Gastrocnemius medialis (tissue), 4 donors: Measurements from ENCODE around the gene ADAMTS10. TPM values are rescaled to one million over a fixed set of nuclear protein-coding genes. Genes with fewer than 3 reads are reported as not detected.

Experiments used
- ATAC-seq, 2 donors: fragments of 150-250 bp; one replicate each; pipeline ENCODE4 v1.9.1; 2016
- DNase-seq, 2 donors: peaks; one replicate each; pipeline ENCODE4 v3.0.0-alpha.2; 2019
- H3K27ac ChIP-seq, 4 donors: fragments of 200-600 bp; sonication (generic); 1 replicate in 1 of 4; 2 replicates in 3 of 4; pipeline ENCODE4 v1.5.1; 2016 to 2018; ENCODE audit warnings: mild to moderate bottlenecking in 2 of 4, moderate library complexity in 1 of 4
- H3K27me3 ChIP-seq, 3 donors: fragments of 200-600 bp; sonication (generic) in 2 of 3; 1 replicate in 1 of 3; 2 replicates in 2 of 3; pipeline versions ENCODE4 v1.5.1 to v1.6.0; 2016 to 2019; ENCODE audit warnings: mild to moderate bottlenecking in 1 of 3, moderate library complexity in 1 of 3
- H3K36me3 ChIP-seq, 2 donors: fragments of 200-600 bp; sonication (generic) in 1 of 2; one replicate each; pipeline ENCODE4 v1.5.1; 2017 to 2018
- H3K4me1 ChIP-seq, 2 donors: fragments of 200-600 bp; sonication (generic) in 1 of 2; one replicate each; pipeline ENCODE4 v1.5.1; 2016 to 2017; ENCODE audit warnings: mild to moderate bottlenecking in 2 of 2
- H3K4me3 ChIP-seq, 4 donors: fragments of 200-600 bp; sonication (generic) in 3 of 4; 1 replicate in 1 of 4; 2 replicates in 3 of 4; pipeline ENCODE4 v1.5.1; 2016 to 2019; ENCODE audit warnings: mild to moderate bottlenecking in 2 of 4
- H3K9me3 ChIP-seq, 3 donors: fragments of 200-600 bp; sonication (generic) in 2 of 3; 1 replicate in 1 of 3; 2 replicates in 2 of 3; pipeline ENCODE4 v1.5.1; 2016 to 2019
- CTCF ChIP-seq, 5 experiments: fragments of 450-650 bp in 3 of 5; fragments of 200-600 bp in 2 of 5; sonication (generic) in 2 of 5; IDR thresholded peaks in 4 of 5; conservative IDR thresholded peaks in 1 of 5; 1 replicate in 4 of 5; 2 replicates in 1 of 5; pipeline ENCODE4 v1.5.1; 2016 to 2019; ENCODE audit warnings: antibody characterized with exemption in 5 of 5, mild to moderate bottlenecking in 3 of 5, moderate library complexity in 3 of 5
- POLR2A ChIP-seq, 2 donors: fragments of 450-650 bp; IDR thresholded peaks; one replicate each; pipeline ENCODE4 v1.6.1; 2017; ENCODE audit warnings: antibody characterized with exemption in 2 of 2, mild to moderate bottlenecking in 2 of 2, moderate library complexity in 2 of 2
- in situ Hi-C, 4 donors: fragments of 200-750 bp; cut with MboI; loops; one replicate each; pipeline versions ENCODE4 v1.15.0 to v1.8.0; 2017; ENCODE audit warnings: low sequenced_read_pairs in 4 of 4
- intact Hi-C: fragments of 100-400 bp; cut with DNase I; formaldehyde crosslinking; loops from one replicate; pipeline ENCODE4 v1.15.1; 2023; ENCODE audit warnings: low total_unique reads
- total RNA-seq, 4 donors: library from RNA; depleted of rRNA; stranded (reverse); fragments of >200 nt; gene quantifications; one replicate each; pipeline versions ENCODE4 v1.1.0 to v1.2.3, GENCODE V29; 2016

Gene ADAMTS10
- total RNA-seq, 4 donors from 2014 or later = 2.2 to 7.7 (median 3.6) TPM

- TF ChIP-seq CTCF (IDR thresholded peaks at IDR 0.05 in 4 of 5, conservative IDR thresholded peaks at IDR 0.05 in 1 of 5) = peak in 3 of 5 experiments; percentile 15 to 47 (median 26)
- no peak for TF ChIP-seq POLR2A (IDR thresholded peaks at IDR 0.05)
- Histone ChIP-seq H3K36me3 (no peaks in the 10 kb centered on the region), H3K27ac (no peak overlapping the region), H3K4me1 (no peaks in the 10 kb centered on the region), H3K4me3 (no peak overlapping the region), H3K27me3 (no peaks in the 10 kb centered on the region), H3K9me3 (peaks cover 0 to 4% (median 0%) of the 10 kb centered on the region in 3 donors)
- ATAC-seq (no peak), DNase-seq (no peak)
- intact Hi-C loops = loop anchor here (10.0 kb wide), 1 partner anchor 57 kb away; no protein-coding TSS in a partner anchor
- in situ Hi-C loops = no loop called here
Observed at GRCh38 chr19:8641908-8642547, 31.5 kb upstream of the ADAMTS10 start.

- intact Hi-C loops (loop anchor here (10.0 kb wide), 1 partner anchor 57 kb away; no protein-coding TSS in a partner anchor), in situ Hi-C loops (no loop called here)
- no peak for DNase-seq
- no peak for ATAC-seq
- Histone ChIP-seq H3K9me3 (peaks cover 0 to 4% (median 0%) of the 10 kb centered on the region in 3 donors), H3K27me3 (no peaks in the 10 kb centered on the region), H3K36me3 (no peaks in the 10 kb centered on the region), H3K27ac (no peak overlapping the region), H3K4me3 (no peak overlapping the region), H3K4me1 (no peaks in the 10 kb centered on the region)
- TF ChIP-seq POLR2A (IDR thresholded peaks at IDR 0.05) (no peak), CTCF (IDR thresholded peaks at IDR 0.05 in 4 of 5, conservative IDR thresholded peaks at IDR 0.05 in 1 of 5) (no peak)
Observed at GRCh38 chr19:8641221-8641907, 30.8 kb upstream of the ADAMTS10 start.

- Histone ChIP-seq H3K27ac (no peak overlapping the region), H3K4me3 (no peak overlapping the region), H3K4me1 (no peaks in the 10 kb centered on the region), H3K9me3 (peaks cover 0 to 4% (median 0%) of the 10 kb centered on the region in 3 donors), H3K36me3 (no peaks in the 10 kb centered on the region), H3K27me3 (no peaks in the 10 kb centered on the region)
- TF ChIP-seq POLR2A (IDR thresholded peaks at IDR 0.05) (no peak), CTCF (IDR thresholded peaks at IDR 0.05 in 4 of 5, conservative IDR thresholded peaks at IDR 0.05 in 1 of 5) (no peak)
- ATAC-seq = peak; percentile 41 to 45
- peak; percentile 18 to 50 for DNase-seq
- intact Hi-C loops = loop anchor here (10.0 kb wide), 1 partner anchor 56 kb away; no protein-coding TSS in a partner anchor
- in situ Hi-C loops = no loop called here
Observed at GRCh38 chr19:8640402-8641004, 30.0 kb upstream of the ADAMTS10 start.

- no peak for ATAC-seq
- in situ Hi-C loops = no loop called here
Observed at GRCh38 chr19:8639821-8640401, 29.4 kb upstream of the ADAMTS10 start.

More at GRCh38 chr19:8639821-8640401, 29.4 kb upstream of the ADAMTS10 start:
- no peaks in the 10 kb centered on the region for H3K27me3 ChIP-seq
- no peaks in the 10 kb centered on the region for H3K4me1 ChIP-seq
- TF ChIP-seq POLR2A (IDR thresholded peaks at IDR 0.05) (no peak), CTCF (IDR thresholded peaks at IDR 0.05 in 4 of 5, conservative IDR thresholded peaks at IDR 0.05 in 1 of 5) (no peak)
- peaks cover 0 to 4% (median 0%) of the 10 kb centered on the region in 3 donors for H3K9me3 ChIP-seq
- no peaks in the 10 kb centered on the region for H3K36me3 ChIP-seq
- H3K4me3 ChIP-seq = no peak overlapping the region
- intact Hi-C loops = loop anchor here (10.0 kb wide), 1 partner anchor 55 kb away; no protein-coding TSS in a partner anchor
- H3K27ac ChIP-seq = peak overlapping the region in 1 of 4 donors; percentile 4
- DNase-seq = no peak
